HG03097 (cell line): ENCODE measurements around the gene WDR93.
"Not testable (repeated sequence)": the region's sequence is repeated elsewhere in the genome, so short reads cannot be mapped to it uniquely, and the experiment has no call there.

Source experiments
- ATAC-seq: cut with Tn5 transposase; IDR thresholded peaks from one replicate; pipeline ENCODE4 v1.9.1; 2021; ENCODE audit not compliant: unreplicated experiment, low FRiP score

The WDR93 gene

DNA sequence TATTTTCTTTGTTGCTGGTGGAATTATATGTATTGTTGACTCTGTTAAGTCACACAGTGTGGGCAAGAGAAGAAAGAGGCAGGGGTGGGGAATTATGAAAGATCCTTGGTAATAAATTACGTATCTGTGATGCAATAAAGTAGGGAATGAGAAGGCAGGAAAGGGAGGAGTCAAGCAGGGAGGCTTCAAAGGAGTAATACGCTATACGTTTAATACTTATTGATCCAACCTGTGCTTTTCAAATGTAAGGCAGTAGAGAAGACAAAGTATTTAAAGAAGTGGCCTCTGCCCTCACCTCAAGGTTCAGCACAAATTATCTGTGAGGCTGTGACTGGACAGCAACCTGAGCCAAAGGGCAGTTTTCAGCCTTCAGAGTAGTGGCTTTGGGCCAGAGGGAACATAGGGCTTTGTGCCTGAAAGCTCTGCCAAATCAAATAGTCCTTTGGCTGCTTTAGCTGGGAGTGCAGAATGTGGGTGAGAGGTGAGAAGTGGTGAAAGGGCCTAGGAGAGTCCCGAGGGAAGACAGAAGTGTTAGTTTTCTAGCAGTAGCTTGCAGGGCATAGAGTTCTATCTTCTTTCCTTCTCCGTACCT, 10.2 kb upstream of the WDR93 start:
- no peak for ATAC-seq

DNA sequence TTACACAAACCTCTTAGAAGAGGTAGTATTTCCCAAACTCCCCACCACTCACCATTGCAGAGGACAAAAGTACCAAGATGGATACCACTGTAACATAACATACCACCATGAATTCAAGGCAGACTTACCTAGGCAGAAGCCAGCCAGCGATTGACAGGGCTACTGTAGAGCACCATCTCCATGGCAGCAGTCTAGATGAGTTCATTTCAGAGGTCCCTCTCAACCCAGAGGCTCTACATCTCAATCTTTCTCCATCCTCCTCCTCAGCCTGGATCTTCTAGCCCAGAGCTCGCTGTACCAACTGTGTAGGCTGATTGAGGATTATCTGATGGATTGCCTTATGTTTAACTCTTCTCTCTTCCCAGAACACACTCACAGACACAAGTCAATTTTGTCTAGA, 9.5 kb upstream of the WDR93 start:
- no peak for ATAC-seq

GRCh38 chr15:89685995-89686394, 4.6 kb upstream of the WDR93 start:
- ATAC-seq = no peak

DNA sequence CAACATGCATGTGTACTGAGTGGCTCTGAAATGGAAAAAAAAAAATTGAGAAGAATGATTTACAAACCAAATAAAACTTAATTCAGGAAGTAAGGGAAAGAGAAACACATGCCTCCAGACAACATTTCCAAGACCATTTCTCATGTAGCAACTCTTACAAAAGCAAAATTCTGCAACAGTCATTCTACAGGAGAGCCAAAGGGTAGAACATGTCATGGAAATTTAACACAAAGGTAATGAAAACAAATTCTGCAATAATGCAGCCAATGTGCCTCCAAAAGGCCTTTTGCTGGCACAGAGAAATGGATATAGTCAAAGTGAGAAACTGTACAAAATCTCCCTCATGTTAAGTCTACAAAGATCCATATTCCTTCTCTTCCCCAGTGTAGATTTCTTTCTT, 4.1 kb upstream of the WDR93 start:
- ATAC-seq = no peak

DNA sequence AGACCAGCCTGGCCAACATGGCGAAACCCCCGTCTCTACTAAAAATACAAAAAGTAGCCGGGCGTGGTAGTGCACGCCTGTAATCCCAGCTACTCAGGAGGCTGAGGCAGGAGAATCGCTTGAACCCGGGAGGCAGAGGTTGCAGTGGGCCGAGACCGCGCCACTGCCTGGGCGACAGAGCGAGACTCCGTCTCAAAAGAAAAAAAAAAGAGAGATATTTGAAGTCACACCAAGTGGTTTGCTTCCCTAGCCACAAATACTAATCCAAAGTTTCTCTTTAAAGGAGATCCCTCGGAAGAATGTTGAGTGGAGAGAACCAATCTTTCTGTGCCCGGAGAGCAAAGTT, 708 bp upstream of the WDR93 start:
- not testable (repeated sequence) for ATAC-seq

- ATAC-seq = no peak
Measured at GRCh38 chr15:89693091-89693490, 2.5 kb downstream of the WDR93 start.

- ATAC-seq = no peak
Measured at GRCh38 chr15:89693696-89694095, 3.1 kb downstream of the WDR93 start.

- no peak for ATAC-seq
Measured at GRCh38 chr15:89695198-89695597, 4.6 kb downstream of the WDR93 start.

DNA sequence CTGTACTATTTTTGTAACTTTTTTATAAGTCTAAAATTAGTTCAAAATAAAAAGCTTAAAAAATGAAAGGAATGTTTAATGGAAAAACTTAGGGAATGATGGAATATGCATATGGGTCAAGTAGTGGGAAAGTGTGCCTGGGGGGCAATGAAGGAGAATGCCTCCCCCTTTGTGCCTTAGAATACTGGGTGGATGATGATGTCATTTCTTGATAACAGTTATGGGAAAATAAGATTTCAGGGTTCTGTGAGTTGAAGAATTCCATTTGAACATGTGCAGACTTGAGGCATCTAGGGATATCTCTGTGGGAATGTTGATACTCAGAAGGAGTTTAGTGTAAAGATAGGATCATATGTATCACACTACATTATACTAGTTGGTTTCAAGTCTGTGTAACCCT, 13.8 kb downstream of the WDR93 start:
- ATAC-seq = no peak

DNA sequence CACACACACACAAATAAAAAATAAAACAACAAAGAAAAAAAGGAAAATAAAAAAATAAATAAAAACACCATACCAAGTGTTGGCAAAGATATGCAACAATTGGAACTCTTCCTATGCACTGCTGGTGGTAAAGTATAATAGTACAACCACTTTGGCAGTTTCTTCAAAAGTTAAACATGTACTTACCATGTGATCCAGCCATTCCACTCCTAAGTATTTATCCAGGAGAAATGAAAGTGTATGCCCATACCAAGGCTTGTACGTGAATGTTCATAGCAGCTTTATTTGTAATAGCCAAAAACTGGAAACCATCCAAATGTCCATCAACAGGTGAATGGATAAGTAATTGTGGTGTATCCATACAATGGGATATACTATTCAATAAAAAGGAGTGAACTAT, 17.0 kb downstream of the WDR93 start:
- ATAC-seq = no peak

- no peak for ATAC-seq
Measured at GRCh38 chr15:89714775-89715174, 24.2 kb downstream of the WDR93 start.

GRCh38 chr15:89723031-89723430, 32.4 kb downstream of the WDR93 start:
- no peak for ATAC-seq

GRCh38 chr15:89724621-89725020, 34.0 kb downstream of the WDR93 start:
- ATAC-seq = no peak

DNA sequence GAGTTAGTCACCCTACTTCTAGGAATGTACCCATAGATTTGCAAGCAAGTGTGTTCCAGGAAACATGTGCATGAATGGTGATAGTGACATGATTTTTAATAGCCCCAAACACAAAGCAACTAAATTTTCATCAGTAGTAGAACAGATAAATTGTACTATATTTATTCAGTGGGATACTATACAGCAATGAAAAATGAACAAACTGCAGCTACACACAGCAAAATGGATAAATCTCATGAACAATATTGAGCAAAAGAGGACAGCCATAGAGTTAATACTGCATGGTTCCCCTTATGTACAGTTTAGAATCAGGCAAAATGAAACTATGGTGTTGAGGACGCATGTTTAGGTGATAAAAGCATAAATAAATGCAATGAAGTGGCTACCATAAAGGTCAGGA, 34.5 kb downstream of the WDR93 start:
- no peak for ATAC-seq

GRCh38 chr15:89728254-89728653, 37.6 kb downstream of the WDR93 start:
- ATAC-seq = no peak

- no peak for ATAC-seq
Measured at GRCh38 chr15:89731275-89731674, 40.7 kb downstream of the WDR93 start.

GRCh38 chr15:89732451-89733172, 42.0 kb downstream of the WDR93 start:
- ATAC-seq = no peak

DNA sequence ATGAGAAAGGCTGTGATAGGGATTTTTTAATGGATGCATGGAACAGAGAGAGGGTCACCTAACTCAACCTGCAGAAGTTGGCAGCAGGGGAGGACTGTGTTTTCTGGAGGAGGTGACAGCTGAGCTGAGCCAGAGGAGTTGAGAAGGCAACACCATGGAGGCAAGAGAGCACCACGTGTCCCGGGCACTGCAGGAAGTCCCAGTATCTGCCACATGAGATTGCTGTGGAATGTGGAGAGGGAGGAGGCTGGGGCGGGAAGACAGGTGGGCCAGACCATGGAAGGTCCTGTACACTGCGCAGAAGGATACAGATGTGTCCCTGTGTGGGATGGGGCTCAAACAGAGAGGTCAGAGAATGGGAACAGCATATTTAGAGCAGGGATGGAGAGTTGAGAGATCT, 45.2 kb downstream of the WDR93 start:
- ATAC-seq = no peak

DNA sequence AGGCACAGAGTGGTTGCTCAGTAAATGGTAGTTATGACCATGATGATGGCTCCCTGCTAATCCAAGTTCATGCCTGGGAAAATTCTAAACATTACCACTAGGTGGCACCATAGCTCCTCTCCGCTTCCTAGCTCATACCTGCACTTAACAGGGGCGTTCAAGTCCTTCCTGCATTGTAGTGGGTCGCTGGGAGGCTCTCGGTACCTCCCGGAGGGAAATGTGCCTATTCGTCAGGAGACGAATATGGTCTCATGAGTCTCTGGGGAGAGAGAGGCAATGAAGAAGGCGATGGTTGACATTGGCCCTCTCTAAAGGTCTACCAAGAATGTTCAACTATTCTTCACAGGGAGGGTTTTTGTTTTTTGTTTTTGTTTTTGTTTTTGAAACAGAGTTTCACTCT, 49.5 kb downstream of the WDR93 start:
- ATAC-seq = peak; percentile 76

- no peak for ATAC-seq
Measured at GRCh38 chr15:89743011-89743410, 52.4 kb downstream of the WDR93 start.

GRCh38 chr15:89743594-89743993, 53.0 kb downstream of the WDR93 start:
- no peak for ATAC-seq

DNA sequence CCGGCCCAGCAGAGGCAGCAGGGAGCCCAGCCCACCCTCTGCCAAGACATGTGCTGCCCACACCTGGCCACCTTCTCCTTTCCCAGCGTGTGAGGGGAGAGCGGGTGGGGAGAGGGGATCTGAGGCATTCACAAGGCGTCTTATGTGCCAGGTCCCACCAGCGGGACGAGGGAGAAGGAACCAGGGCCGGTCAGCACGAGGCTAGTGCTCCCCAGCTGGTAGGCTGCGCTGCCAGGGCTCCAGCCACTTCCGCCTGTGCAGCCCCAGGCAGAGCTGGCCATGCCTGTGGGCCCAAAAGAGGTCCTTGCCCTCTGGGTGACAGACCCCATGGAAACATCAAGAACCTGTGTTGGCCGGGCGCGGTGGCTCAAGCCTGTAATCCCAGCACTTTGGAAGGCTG, 54.5 kb downstream of the WDR93 start:
- no peak for ATAC-seq

- ATAC-seq = no peak
Measured at GRCh38 chr15:89745768-89746167, 55.2 kb downstream of the WDR93 start.
